ENCODE data around the gene PRKCA. TPM values are rescaled to one million over a fixed set of nuclear protein-coding genes. Genes with fewer than 3 reads are reported as not detected.

Gene PRKCA
- total and polyA plus RNA-seq, 12 donors, result 1.6 to 27.6 (median 10.5) TPM

DNA sequence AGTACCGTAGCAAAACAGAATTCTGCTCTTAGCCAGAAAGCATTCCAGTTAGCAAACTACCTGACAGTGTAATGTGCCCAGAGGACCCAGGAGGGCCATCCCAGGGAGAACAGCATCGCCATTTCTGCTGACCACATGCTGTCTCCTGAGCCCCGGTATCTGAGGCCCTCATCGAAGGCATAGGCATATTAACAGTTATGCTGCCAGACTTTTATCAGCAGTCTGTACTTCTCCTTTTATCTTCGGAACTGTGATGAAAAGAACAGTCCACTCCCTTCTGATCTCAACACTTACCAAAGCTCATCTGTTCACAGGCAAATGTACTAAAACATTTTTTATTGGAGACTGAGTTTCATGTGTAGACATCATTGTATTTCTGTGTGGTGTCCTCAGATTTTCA is 236.4 kb downstream of the PRKCA start:
- DNase-seq (no peak), ATAC-seq (no peak)
- Histone ChIP-seq H3K27me3 (no peaks in the 10 kb centered on the region), H3K36me3 (no peaks in the 10 kb centered on the region), H3K27ac (no peak overlapping the region), H3K4me3 (no peak overlapping the region), H3K4me1 (peaks cover 5 to 45% (median 24%) of the 10 kb centered on the region in 9 donors), H3K9me3 (no peaks in the 10 kb centered on the region)
- TF ChIP-seq, protein P1, sequence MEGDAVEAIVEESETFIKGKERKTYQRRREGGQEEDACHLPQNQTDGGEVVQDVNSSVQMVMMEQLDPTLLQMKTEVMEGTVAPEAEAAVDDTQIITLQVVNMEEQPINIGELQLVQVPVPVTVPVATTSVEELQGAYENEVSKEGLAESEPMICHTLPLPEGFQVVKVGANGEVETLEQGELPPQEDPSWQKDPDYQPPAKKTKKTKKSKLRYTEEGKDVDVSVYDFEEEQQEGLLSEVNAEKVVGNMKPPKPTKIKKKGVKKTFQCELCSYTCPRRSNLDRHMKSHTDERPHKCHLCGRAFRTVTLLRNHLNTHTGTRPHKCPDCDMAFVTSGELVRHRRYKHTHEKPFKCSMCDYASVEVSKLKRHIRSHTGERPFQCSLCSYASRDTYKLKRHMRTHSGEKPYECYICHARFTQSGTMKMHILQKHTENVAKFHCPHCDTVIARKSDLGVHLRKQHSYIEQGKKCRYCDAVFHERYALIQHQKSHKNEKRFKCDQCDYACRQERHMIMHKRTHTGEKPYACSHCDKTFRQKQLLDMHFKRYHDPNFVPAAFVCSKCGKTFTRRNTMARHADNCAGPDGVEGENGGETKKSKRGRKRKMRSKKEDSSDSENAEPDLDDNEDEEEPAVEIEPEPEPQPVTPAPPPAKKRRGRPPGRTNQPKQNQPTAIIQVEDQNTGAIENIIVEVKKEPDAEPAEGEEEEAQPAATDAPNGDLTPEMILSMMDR (IDR thresholded peaks at IDR 0.05), result no peak
- intact Hi-C loops (cut with DNase I), result loop anchor here in 1 of 10 donors (10.0 kb wide), 1 partner anchor 194 kb away; no protein-coding TSS in a partner anchor
- 51 to 68% methylated on average over 5 of the region's 5 CpGs for WGBS, 2 donors

GRCh38 chr17:66540131-66540781 is 237.8 kb downstream of the PRKCA start:
- peak; percentile 81 to 93 (median 87) for ATAC-seq
- H3K4me1 ChIP-seq, result peaks cover 5 to 40% (median 20%) of the 10 kb centered on the region in 9 donors

DNA sequence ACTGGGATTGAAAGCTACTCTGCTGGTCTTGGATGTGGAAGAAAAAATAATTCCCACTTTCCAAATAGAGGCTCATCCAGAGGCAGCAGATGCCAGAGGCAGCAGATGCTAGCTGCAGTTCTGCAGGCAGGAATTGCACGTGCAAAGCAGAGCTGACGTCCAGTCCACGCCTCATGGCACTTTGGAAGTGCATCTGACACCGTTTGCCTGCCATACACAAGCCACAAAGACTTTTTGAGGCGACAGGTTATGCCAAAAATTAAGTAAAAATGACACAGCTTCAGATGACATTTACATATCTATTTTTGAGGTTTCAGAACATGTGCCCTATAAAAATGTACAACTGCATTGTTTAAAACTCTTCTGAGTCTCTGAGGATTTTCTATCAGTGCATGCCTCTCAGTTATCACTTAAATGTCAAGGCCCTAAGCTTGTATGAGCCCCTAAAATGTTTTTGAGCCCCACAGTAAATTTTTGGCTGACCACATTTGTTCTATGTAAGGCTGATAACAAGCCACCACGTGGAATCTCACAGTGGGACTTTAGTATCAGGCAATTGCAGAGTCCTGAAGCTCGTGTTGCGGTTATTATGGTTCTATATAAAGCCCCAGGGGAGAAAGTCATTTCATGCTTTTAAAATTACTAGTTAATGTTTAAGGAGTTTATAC is 239.2 kb downstream of the PRKCA start:
- H3K4me3 ChIP-seq, result no peak overlapping the region
- no peaks in the 10 kb centered on the region for H3K36me3 ChIP-seq
- H3K27ac ChIP-seq, result peak overlapping the region in 7 of 10 donors; percentile 1 to 61 (median 41)
- H3K9me3 ChIP-seq, result peaks cover 0 to 16% (median 0%) of the 10 kb centered on the region in 11 donors
- TF ChIP-seq, protein P1 (IDR thresholded peaks at IDR 0.05), result no peak
- ATAC-seq (peak in 4 of 8 donors; percentile 37 to 62 (median 48)), DNase-seq (peak in 1 of 2 donors; percentile 26)
- H3K4me1 ChIP-seq, result peaks cover 5 to 40% (median 20%) of the 10 kb centered on the region in 9 donors
- intact Hi-C loops (cut with DNase I), result loop anchor here in 2 of 10 donors (5.0 to 10.0 kb wide), 2 partner anchors 227 to 239 kb away; partner anchors contain the start of gene PRKCA (in 1 of the 2)
- WGBS, 2 donors, result 33 to 45% methylated on average over 8 of the region's 8 CpGs
- no peaks in the 10 kb centered on the region for H3K27me3 ChIP-seq

More at GRCh38 chr17:66540131-66540781, 237.8 kb downstream of the PRKCA start:
- H3K27me3 ChIP-seq, result no peaks in the 10 kb centered on the region
- DNase-seq, result peak; percentile 27 to 40
- WGBS, 2 donors, result 52 to 53% methylated on average over 17 of the region's 17 CpGs
- no peak overlapping the region for H3K4me3 ChIP-seq
- H3K9me3 ChIP-seq, result peaks cover 0 to 3% (median 0%) of the 10 kb centered on the region in 11 donors
- no peaks in the 10 kb centered on the region for H3K36me3 ChIP-seq
- H3K27ac ChIP-seq, result peak overlapping the region in 8 of 10 donors; percentile 35 to 61 (median 47)
- intact Hi-C loops (cut with DNase I), result loop anchor here in 2 of 10 donors (5.0 to 10.0 kb wide), 2 partner anchors 225 to 238 kb away; partner anchors contain the start of gene PRKCA (in 1 of the 2)
- TF ChIP-seq, protein P1 (IDR thresholded peaks at IDR 0.05), result no peak

All from heart right ventricle (tissue), 16 donors.